ENCODE measurements around the gene USP3. TPM values are rescaled to one million over a fixed set of nuclear protein-coding genes. Genes with fewer than 3 reads are reported as not detected.

The USP3 gene
- total RNA-seq, 4 donors from 2014 or later: 12.1 to 29.4 (median 15.5) TPM

- Histone ChIP-seq H3K36me3 (no peaks in the 10 kb centered on the region), H3K4me3 (no peak overlapping the region), H3K27me3 (no peaks in the 10 kb centered on the region), H3K4me1 (peaks cover 0 to 3% of the 10 kb centered on the region in 2 donors), H3K9me3 (no peaks in the 10 kb centered on the region), H3K27ac (no peak overlapping the region)
- no peak for DNase-seq
- intact Hi-C loops (cut with DNase I; ENCODE audit: low total_unique reads): no loop called here
- ATAC-seq: no peak
- in situ Hi-C loops (cut with MboI; ENCODE audit: low sequenced_read_pairs in 4 of 4): no loop called here
- no peak for TF ChIP-seq POLR2A (IDR thresholded peaks at IDR 0.05)
- TF ChIP-seq CTCF (IDR thresholded peaks at IDR 0.05 in 4 of 5, conservative IDR thresholded peaks at IDR 0.05 in 1 of 5): no peak
Measured at GRCh38 chr15:63495780-63496488, 8.5 kb upstream of the USP3 start.

GRCh38 chr15:63497642-63498467 lies 6.5 kb upstream of the USP3 start:
- peak in 1 of 2 donors; percentile 25 for ATAC-seq
- intact Hi-C loops (cut with DNase I; ENCODE audit: low total_unique reads): no loop called here
- H3K27me3 ChIP-seq: no peaks in the 10 kb centered on the region
- no peaks in the 10 kb centered on the region for H3K9me3 ChIP-seq
- peaks cover 12 to 14% of the 10 kb centered on the region in 2 donors for H3K4me1 ChIP-seq
- H3K36me3 ChIP-seq: no peaks in the 10 kb centered on the region
- H3K27ac ChIP-seq: peak overlapping the region in 1 of 4 donors; percentile 4
- in situ Hi-C loops (cut with MboI; ENCODE audit: low sequenced_read_pairs in 4 of 4): no loop called here
- H3K4me3 ChIP-seq: no peak overlapping the region
- TF ChIP-seq CTCF (IDR thresholded peaks at IDR 0.05 in 4 of 5, conservative IDR thresholded peaks at IDR 0.05 in 1 of 5) (no peak), POLR2A (IDR thresholded peaks at IDR 0.05) (no peak)
- peak in 1 of 2 donors; percentile 23 for DNase-seq

GRCh38 chr15:63499175-63499549 lies 5.2 kb upstream of the USP3 start:
- Histone ChIP-seq H3K27me3 (no peaks in the 10 kb centered on the region), H3K4me1 (peaks cover 18 to 23% of the 10 kb centered on the region in 2 donors), H3K4me3 (no peak overlapping the region), H3K27ac (no peak overlapping the region), H3K9me3 (no peaks in the 10 kb centered on the region), H3K36me3 (no peaks in the 10 kb centered on the region)
- in situ Hi-C loops (cut with MboI; ENCODE audit: low sequenced_read_pairs in 4 of 4) (no loop called here), intact Hi-C loops (cut with DNase I; ENCODE audit: low total_unique reads) (no loop called here)
- no peak for ATAC-seq
- TF ChIP-seq POLR2A (IDR thresholded peaks at IDR 0.05): no peak
- TF ChIP-seq CTCF (IDR thresholded peaks at IDR 0.05 in 4 of 5, conservative IDR thresholded peaks at IDR 0.05 in 1 of 5): no peak
- DNase-seq: no peak

GRCh38 chr15:63499611-63500010 lies 4.8 kb upstream of the USP3 start:
- Histone ChIP-seq H3K4me1 (peaks cover 18 to 23% of the 10 kb centered on the region in 2 donors), H3K36me3 (no peaks in the 10 kb centered on the region), H3K9me3 (no peaks in the 10 kb centered on the region), H3K27ac (no peak overlapping the region), H3K27me3 (no peaks in the 10 kb centered on the region), H3K4me3 (no peak overlapping the region)
- DNase-seq: no peak
- intact Hi-C loops (cut with DNase I; ENCODE audit: low total_unique reads): loop anchor here (10.0 kb wide), 2 partner anchors 455 to 595 kb away; partner anchors contain the start of genes CIAO2A, SNX1 and TPM1
- TF ChIP-seq POLR2A (IDR thresholded peaks at IDR 0.05) (no peak), CTCF (IDR thresholded peaks at IDR 0.05 in 4 of 5, conservative IDR thresholded peaks at IDR 0.05 in 1 of 5) (no peak)
- no peak for ATAC-seq
- in situ Hi-C loops (cut with MboI; ENCODE audit: low sequenced_read_pairs in 4 of 4): loop anchor here in 1 of 4 donors (25.0 kb wide), 1 partner anchor 588 kb away; the partner anchor contains the start of genes CIAO2A and SNX1

Measured in gastrocnemius medialis (tissue), 4 donors.